A549 (cell line): Measurements from ENCODE around the gene MAP1LC3A. TPM values are rescaled to one million over a fixed set of nuclear protein-coding genes. Genes with fewer than 3 reads are reported as not detected.

ENCODE experiments used
- ATAC-seq, 2 experiments: fragments of 200-7000 bp in 1 of 2; fragments of >200 bp in 1 of 2; cut with Nextera tagmentation in 1 of 2; cut with Tn5 transposase in 1 of 2; 3 replicates each; pipeline versions ENCODE4 v1.8.0 to v1.9.1; 2018 to 2020; ENCODE audit warnings: mild to moderate bottlenecking in 1 of 2, moderate library complexity in 1 of 2
- CTCF ChIA-PET: fragments of 300-600 bp; sonication (Branson Sonifier 250); formaldehyde crosslinking; extraction: SDS; loops from one replicate; lab custom pipeline; 2021; ENCODE audit warnings: antibody characterized with exemption, inconsistent platforms; lab: Yijun Ruan, JAX
- POLR2A ChIA-PET: fragments of 350-600 bp; formaldehyde crosslinking; extraction: SDS; loops from one replicate; lab custom pipeline; 2021; ENCODE audit warnings: antibody characterized with exemption, inconsistent platforms; lab: Yijun Ruan, JAX
- DNase-seq, 2 experiments: peaks; one replicate each; pipeline versions ENCODE4 v3.0.0 to v3.0.0-alpha.2; 2011 to 2016; ENCODE audit warnings: low read depth in 1 of 2, low spot score in 1 of 2
- FAIRE-seq: peaks from 2 replicates; lab custom pipeline; 2011; peaks lifted over from hg19 to GRCh38; lab: Jason Lieb, UNC
- H3K27ac ChIP-seq, 2 experiments: fragments of >200 bp; sonication (Bioruptor Twin); formaldehyde crosslinking; 3 replicates each; pipeline ENCODE4 v1.5.1; 2016 to 2017
- H3K4me1 ChIP-seq: fragments of >200 bp; sonication (Bioruptor Twin); formaldehyde crosslinking; 3 replicates; pipeline ENCODE4 v1.6.1; 2016
- H3K4me2 ChIP-seq: fragments of >200 bp; sonication (Bioruptor Twin); formaldehyde crosslinking; 3 replicates; pipeline ENCODE4 v1.6.1; 2016
- H3K4me3 ChIP-seq: fragments of >200 bp; sonication (Bioruptor Twin); formaldehyde crosslinking; 3 replicates; pipeline ENCODE4 v1.5.1; 2016
- H3K9me3 ChIP-seq: fragments of >200 bp; sonication (Bioruptor Twin); formaldehyde crosslinking; 3 replicates; pipeline ENCODE4 v1.6.1; 2016
- CHD4 ChIP-seq: fragments of 200-600 bp; sonication (generic); IDR thresholded peaks from 2 replicates; pipeline ENCODE4 v1.6.1; 2016; ENCODE audit warnings: antibody characterized with exemption, mild to moderate bottlenecking, borderline replicate concordance
- ESRRA ChIP-seq: fragments of 150-350 bp; IDR thresholded peaks from 2 replicates; pipeline ENCODE4 v1.6.1; 2014; ENCODE audit warnings: mild to moderate bottlenecking, low read length, borderline replicate concordance
- FOSL2 ChIP-seq, 2 experiments: fragments of 450-650 bp in 1 of 2; fragments of >200 bp in 1 of 2; sonication (Bioruptor Twin) in 1 of 2; formaldehyde crosslinking; IDR thresholded peaks; 2 replicates each; pipeline versions ENCODE4 v1.5.0 to v1.6.1; 2016 to 2020; ENCODE audit warnings: mild to moderate bottlenecking in 1 of 2, moderate library complexity in 1 of 2
- HOXA7 ChIP-seq: fragments of 250-450 bp; sonication (Bioruptor Pico); IDR thresholded peaks from 2 replicates; pipeline ENCODE4 v1.5.0; 2020; ENCODE audit warnings: mild to moderate bottlenecking, moderate library complexity
- HOXB13 ChIP-seq: fragments of 250-450 bp; sonication (Bioruptor Pico); IDR thresholded peaks from 2 replicates; pipeline ENCODE4 v1.5.0; 2020; ENCODE audit warnings: low read depth, mild to moderate bottlenecking, moderate library complexity
- JUN ChIP-seq, 2 experiments: fragments of >200 bp; sonication (Bioruptor Twin); formaldehyde crosslinking; IDR thresholded peaks; 2 replicates in 1 of 2; 3 replicates in 1 of 2; pipeline ENCODE4 v1.6.1; 2016 to 2017
- MAFK ChIP-seq: fragments of 450-650 bp; IDR thresholded peaks from 2 replicates; pipeline ENCODE4 v1.6.1; 2014; ENCODE audit not compliant: partially characterized antibody
- PHF8 ChIP-seq: fragments of 200-600 bp; sonication (generic); IDR thresholded peaks from 2 replicates; pipeline ENCODE4 v1.6.1; 2016; ENCODE audit warnings: low read depth, mild to moderate bottlenecking, antibody characterized with exemption, moderate library complexity, borderline replicate concordance
- POLR2A ChIP-seq: IDR thresholded peaks from 2 replicates; pipeline ENCODE4 v1.6.1; 2012; ENCODE audit warnings: mild to moderate bottlenecking, low read length
- RAD21 ChIP-seq, 2 experiments: fragments of >200 bp in 1 of 2; sonication (Bioruptor Twin) in 1 of 2; formaldehyde crosslinking in 1 of 2; IDR thresholded peaks in 1 of 2; conservative IDR thresholded peaks in 1 of 2; 2 replicates in 1 of 2; 3 replicates in 1 of 2; pipeline ENCODE4 v1.6.1; 2012 to 2018; ENCODE audit warnings: inconsistent platforms in 1 of 2
- RARB ChIP-seq: fragments of 250-450 bp; sonication (Bioruptor Pico); IDR thresholded peaks from 2 replicates; pipeline ENCODE4 v1.8.0; 2021; ENCODE audit warnings: mild to moderate bottlenecking, moderate library complexity
- RFX5 ChIP-seq: fragments of 450-650 bp; IDR thresholded peaks from 2 replicates; pipeline ENCODE4 v1.7.1; 2014; ENCODE audit warnings: antibody characterized with exemption, mild to moderate bottlenecking, moderate library complexity
- SMC3 ChIP-seq: fragments of >200 bp; sonication (Bioruptor Twin); formaldehyde crosslinking; IDR thresholded peaks from 3 replicates; pipeline ENCODE4 v1.6.1; 2018; ENCODE audit warnings: inconsistent platforms
- TFCP2L1 ChIP-seq: fragments of 250-450 bp; sonication (Bioruptor Pico); IDR thresholded peaks from 2 replicates; pipeline ENCODE4 v1.5.0; 2021; ENCODE audit warnings: mild to moderate bottlenecking
- ZSCAN20 ChIP-seq: fragments of 250-450 bp; sonication (Bioruptor Pico); IDR thresholded peaks from 2 replicates; pipeline ENCODE4 v1.8.0; 2022; ENCODE audit warnings: mild to moderate bottlenecking, moderate library complexity
- WGBS: methylation state at CpG from one replicate; pipeline ENCODE4 v1.1.6; 2017; ENCODE audit errors: missing lambda C conversion rate; 5-methylcytosine and 5-hydroxymethylcytosine counted together
- polyA plus RNA-seq, 4 experiments: library from polyadenylated mRNA; depleted of rRNA in 3 of 4; stranded (reverse); fragments of >200 nt; fragmentation: RNase III in 1 of 4; extraction: RNeasy Plus Mini Kit Qiagen cat#74134 plus additional on column Dnase treatment in 1 of 4; gene quantifications; 2 replicates in 3 of 4; 3 replicates in 1 of 4; pipeline ENCODE4 v1.2.3, GENCODE V29; 2011 to 2017
- TF ChIP-seq, protein P1 (sequence below): IDR thresholded peaks from 2 replicates; pipeline ENCODE4 v1.6.1; 2012
- TF ChIP-seq, protein P2 (sequence below): fragments of 150-350 bp; IDR thresholded peaks from 2 replicates; pipeline ENCODE4 v1.6.1; 2014; ENCODE audit warnings: low read depth, mild to moderate bottlenecking, low read length
- TF ChIP-seq, protein P3 (sequence below): fragments of >200 bp; sonication (Bioruptor Twin); formaldehyde crosslinking; IDR thresholded peaks from 3 replicates; pipeline ENCODE4 v1.5.1; 2016
- TF ChIP-seq, protein P4 (sequence below): fragments of >200 bp; sonication (Bioruptor Twin); formaldehyde crosslinking; IDR thresholded peaks from 2 replicates; pipeline ENCODE4 v1.6.1; 2016

Gene MAP1LC3A
- polyA plus RNA-seq, 2 of the 4 experiments (the other 2 are of a cell fraction): 4.3 to 15.7 TPM

DNA sequence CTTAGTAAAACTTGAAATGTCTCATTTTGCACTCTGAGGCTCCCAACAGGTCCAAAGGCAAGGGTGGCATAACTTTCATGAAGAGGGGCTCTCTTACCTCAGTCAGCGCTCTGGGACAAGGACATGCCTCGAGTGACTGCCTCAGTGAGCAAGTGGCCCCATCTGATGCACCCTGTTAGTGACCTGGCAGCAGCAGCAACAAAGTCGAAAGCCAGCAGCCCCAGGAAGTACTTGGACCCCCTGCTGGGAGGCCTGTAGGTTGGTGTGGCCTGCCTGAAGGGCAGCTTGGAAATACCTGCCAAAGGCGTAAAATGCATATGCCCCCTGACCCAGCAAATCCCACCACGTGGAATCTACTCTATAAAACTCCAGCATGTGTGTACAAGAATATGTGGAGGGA is 13.2 kb downstream of the MAP1LC3A start:
- no peak for FAIRE-seq
- no peak for ATAC-seq
- no peak for DNase-seq
- H3K4me1 ChIP-seq: no peaks in the 10 kb centered on the region
- no peaks in the 10 kb centered on the region for H3K9me3 ChIP-seq
- WGBS: 89% methylated on average over 5 of the region's 5 CpGs
- CTCF ChIA-PET: interaction anchor here (1.1 kb wide), 1 partner anchor 22 kb away, joined by 3 read pairs; no protein-coding TSS in a partner anchor
- H3K27ac ChIP-seq: no peak overlapping the region
- H3K4me2 ChIP-seq: no peak overlapping the region
- TF ChIP-seq FOSL2 (IDR thresholded peaks at IDR 0.05) (no peak), FOSL2 (CRISPR knock-in tag; IDR thresholded peaks at IDR 0.05) (no peak), MAFK (no peak), JUN (IDR thresholded peaks at IDR 0.05) (no peak), CHD4 (no peak), TFCP2L1 (CRISPR knock-in tag) (no peak), PHF8 (no peak), POLR2A (no peak), RARB (no peak), RAD21 (conservative IDR thresholded peaks at IDR 0.05 in 1 of 2, IDR thresholded peaks at IDR 0.05 in 1 of 2) (no peak)
- TF ChIP-seq, protein P1, sequence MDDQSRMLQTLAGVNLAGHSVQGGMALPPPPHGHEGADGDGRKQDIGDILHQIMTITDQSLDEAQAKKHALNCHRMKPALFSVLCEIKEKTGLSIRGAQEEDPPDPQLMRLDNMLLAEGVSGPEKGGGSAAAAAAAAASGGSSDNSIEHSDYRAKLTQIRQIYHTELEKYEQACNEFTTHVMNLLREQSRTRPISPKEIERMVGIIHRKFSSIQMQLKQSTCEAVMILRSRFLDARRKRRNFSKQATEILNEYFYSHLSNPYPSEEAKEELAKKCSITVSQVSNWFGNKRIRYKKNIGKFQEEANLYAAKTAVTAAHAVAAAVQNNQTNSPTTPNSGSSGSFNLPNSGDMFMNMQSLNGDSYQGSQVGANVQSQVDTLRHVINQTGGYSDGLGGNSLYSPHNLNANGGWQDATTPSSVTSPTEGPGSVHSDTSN: no peak
- TF ChIP-seq, protein P2, sequence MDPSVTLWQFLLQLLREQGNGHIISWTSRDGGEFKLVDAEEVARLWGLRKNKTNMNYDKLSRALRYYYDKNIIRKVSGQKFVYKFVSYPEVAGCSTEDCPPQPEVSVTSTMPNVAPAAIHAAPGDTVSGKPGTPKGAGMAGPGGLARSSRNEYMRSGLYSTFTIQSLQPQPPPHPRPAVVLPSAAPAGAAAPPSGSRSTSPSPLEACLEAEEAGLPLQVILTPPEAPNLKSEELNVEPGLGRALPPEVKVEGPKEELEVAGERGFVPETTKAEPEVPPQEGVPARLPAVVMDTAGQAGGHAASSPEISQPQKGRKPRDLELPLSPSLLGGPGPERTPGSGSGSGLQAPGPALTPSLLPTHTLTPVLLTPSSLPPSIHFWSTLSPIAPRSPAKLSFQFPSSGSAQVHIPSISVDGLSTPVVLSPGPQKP: no peak
- TF ChIP-seq, protein P3, sequence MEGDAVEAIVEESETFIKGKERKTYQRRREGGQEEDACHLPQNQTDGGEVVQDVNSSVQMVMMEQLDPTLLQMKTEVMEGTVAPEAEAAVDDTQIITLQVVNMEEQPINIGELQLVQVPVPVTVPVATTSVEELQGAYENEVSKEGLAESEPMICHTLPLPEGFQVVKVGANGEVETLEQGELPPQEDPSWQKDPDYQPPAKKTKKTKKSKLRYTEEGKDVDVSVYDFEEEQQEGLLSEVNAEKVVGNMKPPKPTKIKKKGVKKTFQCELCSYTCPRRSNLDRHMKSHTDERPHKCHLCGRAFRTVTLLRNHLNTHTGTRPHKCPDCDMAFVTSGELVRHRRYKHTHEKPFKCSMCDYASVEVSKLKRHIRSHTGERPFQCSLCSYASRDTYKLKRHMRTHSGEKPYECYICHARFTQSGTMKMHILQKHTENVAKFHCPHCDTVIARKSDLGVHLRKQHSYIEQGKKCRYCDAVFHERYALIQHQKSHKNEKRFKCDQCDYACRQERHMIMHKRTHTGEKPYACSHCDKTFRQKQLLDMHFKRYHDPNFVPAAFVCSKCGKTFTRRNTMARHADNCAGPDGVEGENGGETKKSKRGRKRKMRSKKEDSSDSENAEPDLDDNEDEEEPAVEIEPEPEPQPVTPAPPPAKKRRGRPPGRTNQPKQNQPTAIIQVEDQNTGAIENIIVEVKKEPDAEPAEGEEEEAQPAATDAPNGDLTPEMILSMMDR: no peak
- POLR2A ChIA-PET: no interaction called here
- H3K4me3 ChIP-seq: no peak overlapping the region

DNA sequence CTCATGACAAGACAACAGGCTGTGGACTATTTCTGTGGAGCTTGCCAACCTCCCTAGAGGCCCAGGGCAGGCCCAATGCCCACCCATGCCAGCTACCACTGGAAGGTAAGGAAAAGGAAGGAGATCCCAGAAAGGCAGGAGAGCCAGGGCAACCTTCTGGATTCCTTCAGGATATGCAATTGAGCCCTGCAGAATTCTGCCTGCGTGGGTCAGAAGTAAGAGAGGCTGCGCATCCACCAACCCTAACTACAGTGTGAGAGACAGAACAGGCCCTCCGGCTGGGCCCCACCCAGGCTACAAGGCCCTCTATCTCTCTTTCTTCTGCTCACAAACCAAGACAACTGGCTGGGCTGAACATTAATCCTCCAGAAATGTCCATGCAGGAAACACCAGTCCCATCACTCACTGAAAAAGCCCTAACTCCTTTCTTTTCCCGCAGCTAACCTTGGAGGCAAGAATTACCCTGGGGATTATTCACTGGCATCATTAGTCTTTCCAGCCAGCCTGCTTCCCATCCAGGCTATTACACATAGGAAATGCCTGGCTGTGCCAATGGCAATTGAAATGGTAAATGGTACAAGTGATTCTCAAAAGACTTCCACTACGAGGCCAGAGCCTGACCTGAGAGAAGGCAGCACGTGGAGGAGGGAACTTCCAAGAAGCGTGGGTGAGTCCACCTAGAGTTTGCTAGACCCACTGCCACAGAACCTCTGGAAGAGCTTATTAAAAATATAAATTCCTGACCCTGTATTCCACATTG is 15.2 kb downstream of the MAP1LC3A start:
- H3K27ac ChIP-seq: no peak overlapping the region
- WGBS: 93% methylated on average over 7 of the region's 7 CpGs
- ATAC-seq (no peak), FAIRE-seq (no peak), DNase-seq (no peak)
- CTCF ChIA-PET: interaction anchor here (0.5 to 3.6 kb wide), 8 partner anchors 10 to 261 kb away, joined by 3 to 18 read pairs (median 4); no protein-coding TSS in a partner anchor
- POLR2A ChIA-PET: no interaction called here
- TF ChIP-seq HOXA7 (CRISPR knock-in tag) (no peak), HOXB13 (CRISPR knock-in tag) (no peak), RFX5 (no peak), ZSCAN20 (CRISPR knock-in tag) (no peak), ESRRA (no peak), SMC3 (no peak)
- TF ChIP-seq, protein P4, sequence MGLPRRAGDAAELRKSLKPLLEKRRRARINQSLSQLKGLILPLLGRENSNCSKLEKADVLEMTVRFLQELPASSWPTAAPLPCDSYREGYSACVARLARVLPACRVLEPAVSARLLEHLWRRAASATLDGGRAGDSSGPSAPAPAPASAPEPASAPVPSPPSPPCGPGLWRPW: no peak
- H3K9me3 ChIP-seq: no peaks in the 10 kb centered on the region
- H3K4me3 ChIP-seq: no peak overlapping the region
- no peaks in the 10 kb centered on the region for H3K4me1 ChIP-seq
- H3K4me2 ChIP-seq: no peak overlapping the region
